Uterus (tissue), 4 donors: ENCODE results near the gene UBE2QL1. TPM values are rescaled to one million over a fixed set of nuclear protein-coding genes. Genes with fewer than 3 reads are reported as not detected.

ENCODE experiments used
- DNase-seq, 2 donors: peaks; one replicate each; pipeline ENCODE4 v3.0.0-alpha.2; 2019 to 2020
- H3K27ac ChIP-seq, 2 donors: fragments of 200-600 bp; sonication (generic); 1 replicate in 1 of 2; 2 replicates in 1 of 2; pipeline ENCODE4 v1.5.1; 2016 to 2018
- H3K27me3 ChIP-seq, 2 donors: fragments of 200-600 bp; sonication (generic); one replicate each; pipeline ENCODE4 v1.5.1; 2018 to 2019; ENCODE audit warnings: control low read depth in 1 of 2
- H3K36me3 ChIP-seq, 2 donors: fragments of 200-600 bp; sonication (generic); one replicate each; pipeline ENCODE4 v1.5.1; 2019; ENCODE audit warnings: control low read depth in 1 of 2
- H3K4me1 ChIP-seq, 2 donors: fragments of 200-600 bp; sonication (generic); one replicate each; pipeline ENCODE4 v1.5.1; 2018 to 2019; ENCODE audit warnings: control low read depth in 1 of 2
- H3K4me3 ChIP-seq, 2 donors: fragments of 200-600 bp; sonication (generic); 1 replicate in 1 of 2; 2 replicates in 1 of 2; pipeline ENCODE4 v1.5.1; 2018 to 2019; ENCODE audit warnings: mild to moderate bottlenecking in 1 of 2
- H3K9me3 ChIP-seq, 2 donors: fragments of 200-600 bp; sonication (generic); one replicate each; pipeline ENCODE4 v1.5.1; 2019; ENCODE audit warnings: control low read depth in 1 of 2
- POLR2A ChIP-seq, 2 donors: fragments of 450-650 bp; IDR thresholded peaks; one replicate each; pipeline ENCODE4 v1.6.1; 2016; ENCODE audit warnings: antibody characterized with exemption in 2 of 2, mild to moderate bottlenecking in 1 of 2, moderate library complexity in 1 of 2
- intact Hi-C: fragments of 100-400 bp; cut with DNase I; formaldehyde crosslinking; loops from one replicate; pipeline ENCODE4 v1.15.1; 2023; ENCODE audit warnings: low total_unique reads
- total RNA-seq, 4 donors: library from RNA; depleted of rRNA in 3 of 4; stranded (reverse); fragments of >200 nt in 3 of 4; gene quantifications; one replicate each; pipeline versions ENCODE4 v1.1.0 to v1.2.4, GENCODE V29; 2014 to 2023
- TF ChIP-seq, protein P1 (sequence below), 4 experiments: fragments of 200-600 bp in 2 of 4; fragments of 450-650 bp in 2 of 4; sonication (generic) in 2 of 4; IDR thresholded peaks; one replicate each; pipeline ENCODE4 v1.5.1; 2016 to 2019; ENCODE audit warnings: antibody characterized with exemption in 4 of 4, mild to moderate bottlenecking in 2 of 4, moderate library complexity in 1 of 4
- donor health status: DM: yes; HTN: yes; CAD: no.

UBE2QL1 gene, protein sequence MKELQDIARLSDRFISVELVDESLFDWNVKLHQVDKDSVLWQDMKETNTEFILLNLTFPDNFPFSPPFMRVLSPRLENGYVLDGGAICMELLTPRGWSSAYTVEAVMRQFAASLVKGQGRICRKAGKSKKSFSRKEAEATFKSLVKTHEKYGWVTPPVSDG
- under 1 TPM in 2 of 4 donors, not detected in 2; 0.34 to 0.90 TPM for total RNA-seq

DNA sequence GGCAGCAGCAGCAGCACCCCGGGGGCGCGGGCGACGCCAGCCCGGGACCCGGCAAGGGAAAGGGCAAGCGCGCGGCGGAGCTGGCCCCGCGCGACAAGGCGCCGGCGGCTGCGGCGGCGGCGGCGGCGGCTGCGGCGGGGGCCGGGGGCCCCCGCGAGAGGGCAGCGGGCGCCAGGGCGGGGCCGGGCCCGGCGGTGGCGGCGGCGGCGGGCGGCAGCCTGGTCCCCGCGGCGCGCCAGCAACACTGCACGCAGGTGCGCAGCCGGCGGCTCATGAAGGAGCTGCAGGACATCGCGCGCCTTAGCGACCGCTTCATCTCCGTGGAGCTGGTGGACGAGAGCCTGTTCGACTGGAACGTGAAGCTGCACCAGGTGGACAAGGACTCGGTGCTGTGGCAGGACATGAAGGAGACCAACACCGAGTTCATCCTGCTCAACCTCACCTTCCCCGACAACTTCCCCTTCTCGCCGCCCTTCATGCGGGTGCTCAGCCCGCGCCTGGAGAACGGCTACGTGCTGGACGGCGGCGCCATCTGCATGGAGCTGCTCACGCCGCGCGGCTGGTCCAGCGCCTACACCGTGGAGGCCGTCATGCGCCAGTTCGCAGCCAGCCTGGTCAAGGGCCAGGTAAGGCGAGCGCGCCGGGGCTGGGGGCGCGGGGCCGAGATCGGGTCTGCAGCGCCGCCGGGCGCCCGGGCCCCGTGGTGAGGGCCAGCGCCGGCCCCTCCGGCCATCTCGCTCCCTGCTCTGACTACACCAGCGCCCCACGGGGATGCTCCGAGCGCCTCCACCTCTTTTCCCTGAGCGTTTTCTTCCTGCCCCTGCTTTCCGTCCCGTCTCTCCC, at the start of gene UBE2QL1:
Gene UBE2QL1, plus strand, starts transcription at position 238 of the 843 bp plus-strand sequence. Its CDS starts 35 bp downstream, at position 273.
- Histone ChIP-seq H3K27ac (no peak within 1 kb of the TSS), H3K27me3 (peaks cover 0 to 7% of the 10 kb centered on the region in 2 donors), H3K36me3 (no peaks in the 10 kb centered on the region), H3K4me3 (peak within 1 kb of the TSS; percentile 21 to 27), H3K9me3 (no peaks in the 10 kb centered on the region), H3K4me1 (peaks cover 0 to 6% of the 10 kb centered on the region in 2 donors)
- TF ChIP-seq, protein P1, sequence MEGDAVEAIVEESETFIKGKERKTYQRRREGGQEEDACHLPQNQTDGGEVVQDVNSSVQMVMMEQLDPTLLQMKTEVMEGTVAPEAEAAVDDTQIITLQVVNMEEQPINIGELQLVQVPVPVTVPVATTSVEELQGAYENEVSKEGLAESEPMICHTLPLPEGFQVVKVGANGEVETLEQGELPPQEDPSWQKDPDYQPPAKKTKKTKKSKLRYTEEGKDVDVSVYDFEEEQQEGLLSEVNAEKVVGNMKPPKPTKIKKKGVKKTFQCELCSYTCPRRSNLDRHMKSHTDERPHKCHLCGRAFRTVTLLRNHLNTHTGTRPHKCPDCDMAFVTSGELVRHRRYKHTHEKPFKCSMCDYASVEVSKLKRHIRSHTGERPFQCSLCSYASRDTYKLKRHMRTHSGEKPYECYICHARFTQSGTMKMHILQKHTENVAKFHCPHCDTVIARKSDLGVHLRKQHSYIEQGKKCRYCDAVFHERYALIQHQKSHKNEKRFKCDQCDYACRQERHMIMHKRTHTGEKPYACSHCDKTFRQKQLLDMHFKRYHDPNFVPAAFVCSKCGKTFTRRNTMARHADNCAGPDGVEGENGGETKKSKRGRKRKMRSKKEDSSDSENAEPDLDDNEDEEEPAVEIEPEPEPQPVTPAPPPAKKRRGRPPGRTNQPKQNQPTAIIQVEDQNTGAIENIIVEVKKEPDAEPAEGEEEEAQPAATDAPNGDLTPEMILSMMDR (IDR thresholded peaks at IDR 0.05) = no peak
- TF ChIP-seq POLR2A (IDR thresholded peaks at IDR 0.05) = no peak
- no peak for DNase-seq
- intact Hi-C loops = no loop called here

DNA sequence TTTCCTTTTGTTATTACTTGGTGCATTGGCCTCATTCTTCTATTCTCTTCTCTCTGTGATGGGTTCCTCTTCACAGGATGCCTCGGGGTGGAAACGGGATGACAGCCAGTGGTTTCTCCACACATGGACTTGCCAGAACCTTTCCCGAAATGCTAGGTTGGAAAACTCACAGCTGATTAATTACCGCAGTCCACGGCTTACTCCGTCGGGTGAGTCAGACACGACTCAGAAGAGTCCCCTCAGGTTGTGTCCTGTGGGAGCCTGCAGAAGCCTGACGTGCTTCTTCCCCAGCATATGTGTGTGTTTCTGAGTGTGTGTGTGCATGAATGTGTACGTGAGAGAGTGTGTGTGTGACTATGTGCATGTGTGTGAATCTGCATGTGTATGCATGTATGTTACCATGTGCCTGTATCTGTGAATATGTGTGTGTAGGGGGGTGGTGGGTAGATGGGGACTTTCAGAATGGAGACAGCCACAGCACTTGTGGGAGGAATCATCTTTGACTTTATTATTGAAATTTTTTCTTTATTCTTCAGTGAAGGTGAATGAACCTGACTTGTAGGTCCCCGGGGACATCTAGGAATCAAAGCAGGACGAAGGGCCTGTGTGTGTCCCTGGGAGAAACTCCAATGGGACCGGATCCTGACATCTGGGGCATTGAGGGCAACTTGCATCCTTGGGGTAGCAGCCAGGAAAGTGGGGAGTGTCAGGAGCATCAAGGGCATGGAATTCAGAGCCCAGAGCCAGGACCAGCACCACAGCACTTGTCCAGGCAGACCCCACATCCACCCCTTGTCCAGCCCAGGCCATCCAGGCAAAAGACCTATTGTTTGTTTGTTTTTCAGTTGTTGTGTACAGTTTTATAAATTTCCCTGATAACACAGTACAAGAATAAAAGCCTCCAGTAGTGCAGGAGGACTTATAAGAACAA, 48.4 kb upstream of the UBE2QL1 start:
- H3K27ac ChIP-seq = no peak overlapping the region
- H3K27me3 ChIP-seq = no peaks in the 10 kb centered on the region
- no peaks in the 10 kb centered on the region for H3K36me3 ChIP-seq
- TF ChIP-seq, protein P1 (IDR thresholded peaks at IDR 0.05) = no peak
- TF ChIP-seq POLR2A (IDR thresholded peaks at IDR 0.05) = no peak
- intact Hi-C loops = loop anchor here (5.0 kb wide), 1 partner anchor 332 kb away; no protein-coding TSS in a partner anchor
- DNase-seq = no peak
- no peak overlapping the region for H3K4me3 ChIP-seq
- no peaks in the 10 kb centered on the region for H3K9me3 ChIP-seq
- no peaks in the 10 kb centered on the region for H3K4me1 ChIP-seq

- Histone ChIP-seq H3K36me3 (no peaks in the 10 kb centered on the region), H3K9me3 (no peaks in the 10 kb centered on the region), H3K4me1 (no peaks in the 10 kb centered on the region), H3K27me3 (no peaks in the 10 kb centered on the region), H3K27ac (no peak overlapping the region), H3K4me3 (no peak overlapping the region)
- DNase-seq = no peak
- TF ChIP-seq, protein P1 (IDR thresholded peaks at IDR 0.05) = no peak
- TF ChIP-seq POLR2A (IDR thresholded peaks at IDR 0.05) = no peak
- intact Hi-C loops = loop anchor here (5.0 kb wide), 1 partner anchor 331 kb away; no protein-coding TSS in a partner anchor
Observed at GRCh38 chr5:6401410-6401809, 47.2 kb upstream of the UBE2QL1 start.

DNA sequence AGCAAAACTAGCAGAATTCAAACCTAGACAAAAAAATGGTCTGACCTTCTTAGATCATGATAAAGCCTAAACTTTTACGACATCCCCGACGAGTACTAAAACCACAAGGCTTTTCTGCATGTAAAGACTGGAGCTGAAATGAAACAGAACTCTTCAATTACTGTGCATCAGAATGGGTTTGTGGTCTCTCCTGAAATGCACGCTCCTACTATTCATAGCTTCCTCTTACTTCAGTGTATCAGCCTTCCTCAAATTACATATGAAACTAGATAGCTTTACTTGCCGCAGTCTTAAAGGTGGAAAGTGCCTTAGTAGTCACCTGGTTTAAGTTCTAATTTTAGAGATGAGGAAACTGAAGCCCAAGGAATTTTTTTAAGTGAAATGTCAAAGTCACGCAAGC, 45.7 kb upstream of the UBE2QL1 start:
- Histone ChIP-seq H3K36me3 (no peaks in the 10 kb centered on the region), H3K4me1 (no peaks in the 10 kb centered on the region), H3K27ac (no peak overlapping the region), H3K4me3 (no peak overlapping the region), H3K9me3 (no peaks in the 10 kb centered on the region), H3K27me3 (no peaks in the 10 kb centered on the region)
- DNase-seq = no peak
- intact Hi-C loops = loop anchor here (5.0 kb wide), 1 partner anchor 329 kb away; no protein-coding TSS in a partner anchor
- TF ChIP-seq, protein P1 (IDR thresholded peaks at IDR 0.05) = no peak
